Measurements from ENCODE around the gene WNK1. TPM values are rescaled to one million over a fixed set of nuclear protein-coding genes. Genes with fewer than 3 reads are reported as not detected.
A peak's percentile ranks its signal among the peaks of the same experiment; 100 is the strongest.

WNK1 gene
- total and polyA plus RNA-seq, 2 of the 8 experiments (the other 6 are each of a cell fraction or from before 2014, with no cell fraction given), result 88.2 to 157 TPM

DNA sequence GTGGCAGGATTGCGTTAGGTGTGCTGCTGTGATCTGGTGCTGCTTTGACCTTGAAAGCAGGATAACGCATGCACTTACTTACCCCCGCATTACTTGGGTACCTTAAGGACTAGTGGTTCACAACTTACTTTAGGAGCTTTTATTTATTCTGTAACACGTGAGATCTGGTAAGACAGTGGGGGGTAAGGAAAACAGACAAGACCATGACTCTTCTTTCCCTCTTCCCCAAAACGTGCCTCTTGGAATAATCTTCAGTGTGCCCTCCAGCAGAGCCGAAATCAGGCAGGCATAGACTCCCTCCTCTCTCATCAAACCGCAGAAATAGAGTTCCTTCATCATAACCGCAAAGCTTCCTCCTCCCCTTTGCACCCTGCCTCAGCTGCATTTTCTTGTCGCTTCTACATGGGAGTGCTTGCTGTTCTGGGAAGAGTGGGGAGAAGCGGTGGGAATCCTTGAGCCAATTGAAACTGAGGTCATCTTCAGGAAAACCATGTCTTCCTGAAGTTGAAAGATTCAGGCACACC, 153.7 kb downstream of the WNK1 start:
- no peak overlapping the region for H2BK12ac ChIP-seq (ENCODE audit: low read depth, low read length)
- no peak overlapping the region for H2AFZ ChIP-seq (ENCODE audit: low read length)
- no peak overlapping the region for H4K5ac ChIP-seq (ENCODE audit: insufficient read length, low read depth, low read length)
- CTCF ChIA-PET (ENCODE audit: partially characterized antibody), result interaction anchor here (0.5 to 1.2 kb wide), 5 partner anchors 70 to 342 kb away, joined by 3 to 4 read pairs (median 3); no protein-coding TSS in a partner anchor
- WGBS, 2 experiments (ENCODE audit: extremely low coverage in 1 of 2, insufficient coverage in 1 of 2, insufficient read length in 1 of 2, insufficient replicate concordance in 2 of 2, low coverage in 1 of 2, low lambda C conversion rate in 2 of 2, missing lambda C conversion rate in 1 of 2), result 90% methylated on average over 10 of the region's 10 CpGs; no CpG with 5 or more reads in 1 of the 2 experiments
- H3K4ac ChIP-seq (replicated peaks; ENCODE audit: insufficient read length, low read depth, low read length), result no peak overlapping the region
- no peak overlapping the region for H4K91ac ChIP-seq (replicated peaks; ENCODE audit: insufficient read length, low read length)
- no peak for FAIRE-seq
- H3K79me2 ChIP-seq (ENCODE audit: control insufficient read depth in 1 of 2, insufficient read depth in 2 of 2, low read length in 2 of 2), result no peaks in the 10 kb centered on the region
- no peak for DNase-seq (ENCODE audit: low read depth in 1 of 2, low spot score in 2 of 2)
- H3K4me1 ChIP-seq (replicated peaks in 1 of 4; ENCODE audit: control insufficient read depth in 3 of 4, insufficient read depth in 4 of 4, low read length in 3 of 4), result no peaks in the 10 kb centered on the region
- no peaks in the 10 kb centered on the region for H3K9me3 ChIP-seq (ENCODE audit: insufficient read depth in 2 of 2, low read depth in 1 of 2, low read length in 1 of 2)
- no peak overlapping the region for H4K8ac ChIP-seq (ENCODE audit: extremely low read depth, insufficient read depth, low read length)
- H3K27me3 ChIP-seq (replicated peaks in 1 of 4; ENCODE audit: control insufficient read depth in 3 of 4, extremely low read depth in 1 of 4, insufficient read depth in 3 of 4, low read length in 3 of 4), result no peaks in the 10 kb centered on the region
- no peak overlapping the region for H2BK15ac ChIP-seq (ENCODE audit: low read length)
- H3K4me3 ChIP-seq (ENCODE audit: extremely low read depth in 1 of 4, insufficient read depth in 2 of 4, low read depth in 3 of 4, low read length in 4 of 4), result no peak overlapping the region
- peaks cover 4 to 7% of the 10 kb centered on the region in 2 experiments for H4K20me1 ChIP-seq (replicated peaks in 1 of 2; ENCODE audit: control insufficient read depth in 1 of 2, insufficient read depth in 2 of 2, low read length in 2 of 2)
- H2BK20ac ChIP-seq (ENCODE audit: low read length), result no peak overlapping the region
- no peak overlapping the region for H3K4me2 ChIP-seq (ENCODE audit: insufficient read depth in 1 of 2, low read depth in 2 of 2, low read length in 2 of 2)
- H2AK5ac ChIP-seq (ENCODE audit: low read depth, low read length), result no peak overlapping the region
- no peak overlapping the region for H3K27ac ChIP-seq (ENCODE audit: low read depth, low read length)
- no peak overlapping the region for H3K18ac ChIP-seq (ENCODE audit: extremely low read depth, low read length)
- H3K56ac ChIP-seq (replicated peaks; ENCODE audit: insufficient read length, low read depth, low read length), result no peak overlapping the region
- no peak overlapping the region for H3K23ac ChIP-seq (ENCODE audit: insufficient read length)
- no peaks in the 10 kb centered on the region; the same call in 1 of the 2 replicates for H3K79me1 ChIP-seq (ENCODE audit: low read depth, low read length)
- POLR2A ChIA-PET (ENCODE audit: partially characterized antibody), result interaction anchor here (1.5 kb wide), 1 partner anchor 9 kb away, joined by 3 read pairs; no protein-coding TSS in a partner anchor
- no peak overlapping the region for H2BK5ac ChIP-seq (ENCODE audit: low read depth, low read length)
- H3K14ac ChIP-seq (ENCODE audit: insufficient read length), result no peak overlapping the region
- no peak overlapping the region for H2BK120ac ChIP-seq (replicated peaks; ENCODE audit: low read depth, low read length)
- H3K36me3 ChIP-seq (ENCODE audit: control insufficient read depth in 2 of 4, insufficient read depth in 4 of 4, low read length in 3 of 4), result peaks cover 11 to 80% (median 46%) of the 10 kb centered on the region in 4 experiments
- H3K23me2 ChIP-seq (ENCODE audit: low read depth, low read length), result no peaks in the 10 kb centered on the region; the same call in 1 of the 2 replicates
- H3K9ac ChIP-seq (replicated peaks in 1 of 4; ENCODE audit: extremely low read depth in 1 of 4, low read depth in 3 of 4, low read length in 3 of 4), result peak overlapping the region in 1 of 4 experiments; percentile 26; a peak in 1 of 7 replicates
- TF ChIP-seq RBBP5 (IDR thresholded peaks at IDR 0.05; ENCODE audit: borderline replicate concordance, low read depth, low read length) (no peak), NANOG (IDR thresholded peaks at IDR 0.05; ENCODE audit: insufficient read depth, low read depth, low read length, poor library complexity, severe bottlenecking) (no peak), SIX5 (IDR thresholded peaks at IDR 0.05; ENCODE audit: low read depth, low read length) (no peak), TAF7 (optimal IDR thresholded peaks at IDR 0.05; ENCODE audit: borderline replicate concordance, low read depth, low read length) (no peak), RXRA (IDR thresholded peaks at IDR 0.05; ENCODE audit: insufficient read depth, low read depth, low read length) (no peak), SIRT6 (IDR thresholded peaks at IDR 0.05; ENCODE audit: low read length) (no peak), POLR2A (IDR thresholded peaks at IDR 0.05; ENCODE audit: control extremely low read depth in 1 of 2, low read depth in 2 of 2, low read length in 2 of 2) (no peak), CTBP2 (IDR thresholded peaks at IDR 0.05; ENCODE audit: borderline replicate concordance, insufficient read depth, insufficient read length, low read length) (no peak), TEAD4 (IDR thresholded peaks at IDR 0.05; ENCODE audit: low read depth, low read length) (no peak), MAFK (IDR thresholded peaks at IDR 0.05; ENCODE audit: low read depth, low read length) (no peak), RFX5 (IDR thresholded peaks at IDR 0.05; ENCODE audit: borderline replicate concordance, low read depth, low read length) (no peak)
- TF ChIP-seq, protein P1, sequence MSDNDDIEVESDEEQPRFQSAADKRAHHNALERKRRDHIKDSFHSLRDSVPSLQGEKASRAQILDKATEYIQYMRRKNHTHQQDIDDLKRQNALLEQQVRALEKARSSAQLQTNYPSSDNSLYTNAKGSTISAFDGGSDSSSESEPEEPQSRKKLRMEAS (IDR thresholded peaks at IDR 0.05), result no peak
- TF ChIP-seq, protein P2, sequence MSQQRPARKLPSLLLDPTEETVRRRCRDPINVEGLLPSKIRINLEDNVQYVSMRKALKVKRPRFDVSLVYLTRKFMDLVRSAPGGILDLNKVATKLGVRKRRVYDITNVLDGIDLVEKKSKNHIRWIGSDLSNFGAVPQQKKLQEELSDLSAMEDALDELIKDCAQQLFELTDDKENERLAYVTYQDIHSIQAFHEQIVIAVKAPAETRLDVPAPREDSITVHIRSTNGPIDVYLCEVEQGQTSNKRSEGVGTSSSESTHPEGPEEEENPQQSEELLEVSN (IDR thresholded peaks at IDR 0.05), result no peak

All from H1 (cell line).